Liver (tissue), 9 donors: ENCODE results near the gene PRKACA. TPM values are rescaled to one million over a fixed set of nuclear protein-coding genes. Genes with fewer than 3 reads are reported as not detected.

Experiments
- DNase-seq: peaks from one replicate; pipeline ENCODE4 v3.0.0-alpha.2; 2017; ENCODE audit warnings: low spot score
- H3K27ac ChIP-seq, 2 donors: one replicate each; pipeline ENCODE4 v1.7.0; 2013; ENCODE audit warnings: inconsistent platforms in 2 of 2, low read length in 2 of 2, control low read depth in 1 of 2, low read depth in 1 of 2, mild to moderate bottlenecking in 1 of 2
- H3K27me3 ChIP-seq, 4 donors: one replicate each; pipeline versions ENCODE4 v1.6.1 to v1.7.0; 2013; ENCODE audit warnings: low read length in 3 of 4, inconsistent platforms in 1 of 4, mild to moderate bottlenecking in 1 of 4, moderate library complexity in 1 of 4; ENCODE audit not compliant: control insufficient read depth in 4 of 4, insufficient read depth in 4 of 4
- H3K36me3 ChIP-seq, 4 donors: one replicate each; pipeline versions ENCODE4 v1.6.1 to v1.7.0; 2013; ENCODE audit warnings: low read length in 3 of 4, mild to moderate bottlenecking in 3 of 4, low read depth in 1 of 4, moderate library complexity in 1 of 4; ENCODE audit not compliant: control insufficient read depth in 4 of 4, insufficient read depth in 3 of 4
- H3K4me1 ChIP-seq, 4 donors: one replicate each; pipeline versions ENCODE4 v1.6.1 to v1.7.0; 2013; ENCODE audit warnings: low read length in 3 of 4, mild to moderate bottlenecking in 3 of 4, moderate library complexity in 1 of 4; ENCODE audit not compliant: control insufficient read depth in 4 of 4, insufficient read depth in 4 of 4
- H3K4me3 ChIP-seq, 3 donors: one replicate each; pipeline versions ENCODE4 v1.6.1 to v1.7.0; 2013; ENCODE audit warnings: low read length in 3 of 3, control low read depth in 1 of 3, low read depth in 1 of 3, mild to moderate bottlenecking in 1 of 3
- H3K9ac ChIP-seq, 2 donors: one replicate each; pipeline ENCODE4 v1.7.0; 2013; ENCODE audit warnings: low read length in 2 of 2, mild to moderate bottlenecking in 2 of 2, moderate library complexity in 2 of 2, control low read depth in 1 of 2, low read depth in 1 of 2
- H3K9me3 ChIP-seq, 4 donors: one replicate each; pipeline versions ENCODE4 v1.6.1 to v1.7.0; 2013; ENCODE audit warnings: low read length in 3 of 4; ENCODE audit not compliant: control insufficient read depth in 4 of 4
- ATF3 ChIP-seq: IDR thresholded peaks from 2 replicates; pipeline ENCODE4 v1.6.1; 2016; ENCODE audit warnings: antibody characterized with exemption
- CTCF ChIP-seq: fragments of 150-350 bp; IDR thresholded peaks from 2 replicates; pipeline ENCODE4 v1.5.1; 2017; ENCODE audit warnings: improper control_type of control experiment, low read depth, low read length; ENCODE audit not compliant: missing input control
- FOXA2 ChIP-seq: IDR thresholded peaks from 2 replicates; pipeline ENCODE4 v1.6.1; 2016; ENCODE audit warnings: antibody characterized with exemption
- GABPA ChIP-seq, 2 donors: IDR thresholded peaks in 1 of 2; conservative IDR thresholded peaks in 1 of 2; 2 replicates each; pipeline ENCODE4 v1.6.1; 2016; ENCODE audit warnings: antibody characterized with exemption in 2 of 2, mild to moderate bottlenecking in 1 of 2, moderate library complexity in 1 of 2
- HNF4A ChIP-seq, 2 donors: conservative IDR thresholded peaks; 2 replicates each; pipeline ENCODE4 v1.6.1; 2016; ENCODE audit warnings: antibody characterized with exemption in 2 of 2, mild to moderate bottlenecking in 2 of 2
- HNF4G ChIP-seq: IDR thresholded peaks from 2 replicates; pipeline ENCODE4 v1.6.1; 2016; ENCODE audit warnings: antibody characterized with exemption
- NR2F2 ChIP-seq: IDR thresholded peaks from 2 replicates; pipeline ENCODE4 v1.6.1; 2016; ENCODE audit warnings: antibody characterized with exemption
- RAD21 ChIP-seq, 2 donors: IDR thresholded peaks; 2 replicates each; pipeline ENCODE4 v1.6.1; 2016; ENCODE audit warnings: antibody characterized with exemption in 2 of 2, mild to moderate bottlenecking in 2 of 2
- REST ChIP-seq: IDR thresholded peaks from 2 replicates; pipeline ENCODE4 v1.6.1; 2016; ENCODE audit warnings: antibody characterized with exemption, mild to moderate bottlenecking
- RXRA ChIP-seq, 2 donors: IDR thresholded peaks; 2 replicates each; pipeline ENCODE4 v1.6.1; 2017 to 2018; ENCODE audit warnings: antibody characterized with exemption in 2 of 2, mild to moderate bottlenecking in 1 of 2
- ZBTB33 ChIP-seq: IDR thresholded peaks from 2 replicates; pipeline ENCODE4 v1.6.1; 2016; ENCODE audit warnings: antibody characterized with exemption
- WGBS: extraction: QIAGEN DNeasy Blood & Tissue Kit; methylation state at CpG from one replicate; pipeline ENCODE4 v1.1.7; 2013; 5-methylcytosine and 5-hydroxymethylcytosine counted together
- polyA plus RNA-seq, 2 donors: library from polyadenylated mRNA; stranded (reverse) in 1 of 2; unstranded in 1 of 2; fragments of 200-250 nt in 1 of 2; fragments of >200 nt in 1 of 2; fragmentation: Nextera tagmentation in 1 of 2; extraction: Ambion mirVana in 1 of 2; gene quantifications; one replicate each; pipeline versions ENCODE4 v1.2.1 to v1.2.3, GENCODE V29; 2013 to 2015
- total RNA-seq, 2 donors: library from RNA; depleted of rRNA; stranded (reverse); fragments of >200 nt; gene quantifications; one replicate each; pipeline ENCODE4 v1.2.3, GENCODE V29; 2014
- donor health status: healthy.
- donor health status: healthy.
- donor health status: healthy.
- donor health status: healthy.
- donor health status: healthy.

Gene PRKACA
- total and polyA plus RNA-seq, 4 donors, result 15.5 to 72.4 (median 40.2) TPM

- Histone ChIP-seq H3K36me3 (no peaks in the 10 kb centered on the region), H3K4me1 (peaks cover 0 to 17% (median 15%) of the 10 kb centered on the region in 4 donors), H3K9me3 (no peaks in the 10 kb centered on the region), H3K27me3 (no peaks in the 10 kb centered on the region), H3K4me3 (no peak overlapping the region), H3K27ac (no peak overlapping the region), H3K9ac (no peak overlapping the region)
- no peak for TF ChIP-seq HNF4A (conservative IDR thresholded peaks at IDR 0.05)
- no peak for TF ChIP-seq GABPA (IDR thresholded peaks at IDR 0.05 in 1 of 2, conservative IDR thresholded peaks at IDR 0.05 in 1 of 2)
- TF ChIP-seq NR2F2, result no peak
- no peak for TF ChIP-seq REST
- TF ChIP-seq CTCF, result no peak
- 98% methylated on average over 6 of the region's 6 CpGs for WGBS
- no peak for DNase-seq
Observed at GRCh38 chr19:14122924-14123323, 5.4 kb upstream of the PRKACA start.

GRCh38 chr19:14120497-14120780 is 2.9 kb upstream of the PRKACA start:
- no peaks in the 10 kb centered on the region for H3K27me3 ChIP-seq
- no peak overlapping the region for H3K4me3 ChIP-seq
- H3K36me3 ChIP-seq, result no peaks in the 10 kb centered on the region
- TF ChIP-seq RXRA (IDR thresholded peaks at IDR 0.05) (no peak), ATF3 (no peak), HNF4G (no peak), FOXA2 (no peak), HNF4A (conservative IDR thresholded peaks at IDR 0.05) (no peak), ZBTB33 (no peak), RAD21 (IDR thresholded peaks at IDR 0.05) (no peak)
- H3K27ac ChIP-seq, result no peak overlapping the region
- no peak for DNase-seq
- H3K9ac ChIP-seq, result no peak overlapping the region
- no peaks in the 10 kb centered on the region for H3K9me3 ChIP-seq
- H3K4me1 ChIP-seq, result peaks cover 0 to 32% (median 28%) of the 10 kb centered on the region in 4 donors
- 96% methylated on average over 7 of the region's 7 CpGs for WGBS
